ENCODE data around the gene DAD1.
"Not testable (repeated sequence)": the region's sequence is repeated elsewhere in the genome, so short reads cannot be mapped to it uniquely, and the experiment has no call there.

The DAD1 gene

GRCh38 chr14:22598099-22598895, 9.3 kb upstream of the DAD1 start, which contains the start of gene ABHD4:
Gene ABHD4, plus strand, starts transcription at chr14:22598300. Its CDS starts 7 bp downstream, at chr14:22598307.
- DNase-seq: no peak

GRCh38 chr14:22597771-22598098, 8.7 kb upstream of the DAD1 start:
- no peak for DNase-seq

GRCh38 chr14:22597265-22597664, 8.2 kb upstream of the DAD1 start:
- DNase-seq: no peak

GRCh38 chr14:22596354-22596879, 7.4 kb upstream of the DAD1 start:
- no peak for DNase-seq

- DNase-seq: no peak
Measured at GRCh38 chr14:22594156-22594716, 5.2 kb upstream of the DAD1 start.

GRCh38 chr14:22593601-22594000, 4.6 kb upstream of the DAD1 start:
- DNase-seq: no peak

- no peak for DNase-seq
Measured at GRCh38 chr14:22593189-22593588, 4.2 kb upstream of the DAD1 start.

- no peak for DNase-seq
Measured at GRCh38 chr14:22588526-22589095, 413 bp downstream of the DAD1 start.

- DNase-seq: not testable (repeated sequence)
Measured at GRCh38 chr14:22587677-22588422, 1.2 kb downstream of the DAD1 start.

- DNase-seq: no peak
Measured at GRCh38 chr14:22587247-22587646, 1.8 kb downstream of the DAD1 start.

- DNase-seq: no peak
Measured at GRCh38 chr14:22583994-22584393, 5.0 kb downstream of the DAD1 start.

GRCh38 chr14:22580625-22581024, 8.4 kb downstream of the DAD1 start:
- no peak for DNase-seq

GRCh38 chr14:22579881-22580280, 9.1 kb downstream of the DAD1 start:
- no peak for DNase-seq

GRCh38 chr14:22579236-22579635, 9.8 kb downstream of the DAD1 start:
- no peak for DNase-seq

- DNase-seq: no peak
Measured at GRCh38 chr14:22577334-22577908, 11.6 kb downstream of the DAD1 start.

GRCh38 chr14:22573804-22574203, 15.2 kb downstream of the DAD1 start:
- no peak for DNase-seq

- no peak for DNase-seq
Measured at GRCh38 chr14:22572562-22573058, 16.4 kb downstream of the DAD1 start.

- DNase-seq: peak; percentile 46
Measured at GRCh38 chr14:22570132-22570949, 18.7 kb downstream of the DAD1 start.

GRCh38 chr14:22569737-22570131, 19.3 kb downstream of the DAD1 start:
- DNase-seq: no peak

GRCh38 chr14:22569106-22569736, 19.8 kb downstream of the DAD1 start:
- no peak for DNase-seq

GRCh38 chr14:22567437-22567836, 21.6 kb downstream of the DAD1 start:
- no peak for DNase-seq
